Measurements from ENCODE around the gene CBY2. TPM values are rescaled to one million over a fixed set of nuclear protein-coding genes. Genes with fewer than 3 reads are reported as not detected.

The CBY2 gene
- total RNA-seq, 1 experiment from 2014 or later, result not detected

- intact Hi-C loops (cut with micrococcal nuclease), result no loop called here
- Histone ChIP-seq H2AFZ (ENCODE audit: low read depth, low read length, poor library complexity, severe bottlenecking) (no peak overlapping the region), H3K27ac (ENCODE audit: low read depth, low read length) (no peak overlapping the region), H4K20me1 (ENCODE audit: insufficient read depth) (no peaks in the 10 kb centered on the region), H3K4me3 (replicated peaks in 1 of 2; ENCODE audit: low read depth in 1 of 2, low read length in 2 of 2) (no peak overlapping the region), H3K9me2 (ENCODE audit: insufficient read depth) (no peaks in the 10 kb centered on the region), H3K9me3 (ENCODE audit: control insufficient read depth in 1 of 2, insufficient read depth in 1 of 2, low read depth in 1 of 2, low read length in 2 of 2) (no peaks in the 10 kb centered on the region), H3K4me2 (ENCODE audit: low read length) (no peak overlapping the region), H3K79me2 (ENCODE audit: insufficient read depth, low read length) (no peaks in the 10 kb centered on the region), H3K9ac (ENCODE audit: low read length) (no peak overlapping the region), H3K36me3 (ENCODE audit: control insufficient read depth in 1 of 2, insufficient read depth in 2 of 2, low read length in 2 of 2) (no peaks in the 10 kb centered on the region), H3K4me1 (ENCODE audit: control insufficient read depth in 1 of 2, insufficient read depth in 2 of 2, low read length in 2 of 2) (no peaks in the 10 kb centered on the region), H3K27me3 (ENCODE audit: insufficient read depth, low read length) (peaks cover 35% of the 10 kb centered on the region)
- no TSS peak for BruUV-seq (replicated peaks)
- no peak for ATAC-seq
- ChIA-PET POLR2A (no interaction called here), RAD21 (ENCODE audit: low non-redundant PET in 1 of 2, low total read pairs in 2 of 2, uncharacterized antibody in 2 of 2, unreplicated experiment in 2 of 2) (no interaction called here), CTCF (no interaction called here)
- TF ChIP-seq, protein P1, sequence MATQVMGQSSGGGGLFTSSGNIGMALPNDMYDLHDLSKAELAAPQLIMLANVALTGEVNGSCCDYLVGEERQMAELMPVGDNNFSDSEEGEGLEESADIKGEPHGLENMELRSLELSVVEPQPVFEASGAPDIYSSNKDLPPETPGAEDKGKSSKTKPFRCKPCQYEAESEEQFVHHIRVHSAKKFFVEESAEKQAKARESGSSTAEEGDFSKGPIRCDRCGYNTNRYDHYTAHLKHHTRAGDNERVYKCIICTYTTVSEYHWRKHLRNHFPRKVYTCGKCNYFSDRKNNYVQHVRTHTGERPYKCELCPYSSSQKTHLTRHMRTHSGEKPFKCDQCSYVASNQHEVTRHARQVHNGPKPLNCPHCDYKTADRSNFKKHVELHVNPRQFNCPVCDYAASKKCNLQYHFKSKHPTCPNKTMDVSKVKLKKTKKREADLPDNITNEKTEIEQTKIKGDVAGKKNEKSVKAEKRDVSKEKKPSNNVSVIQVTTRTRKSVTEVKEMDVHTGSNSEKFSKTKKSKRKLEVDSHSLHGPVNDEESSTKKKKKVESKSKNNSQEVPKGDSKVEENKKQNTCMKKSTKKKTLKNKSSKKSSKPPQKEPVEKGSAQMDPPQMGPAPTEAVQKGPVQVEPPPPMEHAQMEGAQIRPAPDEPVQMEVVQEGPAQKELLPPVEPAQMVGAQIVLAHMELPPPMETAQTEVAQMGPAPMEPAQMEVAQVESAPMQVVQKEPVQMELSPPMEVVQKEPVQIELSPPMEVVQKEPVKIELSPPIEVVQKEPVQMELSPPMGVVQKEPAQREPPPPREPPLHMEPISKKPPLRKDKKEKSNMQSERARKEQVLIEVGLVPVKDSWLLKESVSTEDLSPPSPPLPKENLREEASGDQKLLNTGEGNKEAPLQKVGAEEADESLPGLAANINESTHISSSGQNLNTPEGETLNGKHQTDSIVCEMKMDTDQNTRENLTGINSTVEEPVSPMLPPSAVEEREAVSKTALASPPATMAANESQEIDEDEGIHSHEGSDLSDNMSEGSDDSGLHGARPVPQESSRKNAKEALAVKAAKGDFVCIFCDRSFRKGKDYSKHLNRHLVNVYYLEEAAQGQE (IDR thresholded peaks at IDR 0.05; ENCODE audit: low read depth), result no peak
- TF ChIP-seq ZFX (IDR thresholded peaks at IDR 0.05) (no peak), EZH2phosphoT487 (IDR thresholded peaks at IDR 0.05; ENCODE audit: borderline replicate concordance) (no peak), CTCF (IDR thresholded peaks at IDR 0.05 in 2 of 3, conservative IDR thresholded peaks at IDR 0.05 in 1 of 3; ENCODE audit: borderline replicate concordance in 1 of 3, insufficient read depth in 1 of 3, low read depth in 2 of 3, low read length in 2 of 3) (no peak), ELF1 (IDR thresholded peaks at IDR 0.05; ENCODE audit: borderline replicate concordance, low read depth) (no peak), SIN3A (IDR thresholded peaks at IDR 0.05; ENCODE audit: low read depth) (no peak), CEBPB (IDR thresholded peaks at IDR 0.05; ENCODE audit: low read depth) (no peak), FOSL1 (IDR thresholded peaks at IDR 0.05; ENCODE audit: low read depth) (no peak), ZBTB33 (IDR thresholded peaks at IDR 0.05; ENCODE audit: extremely low read depth, insufficient replicate concordance, low read length) (no peak), EGR1 (IDR thresholded peaks at IDR 0.05; ENCODE audit: low read depth) (no peak), JUND (IDR thresholded peaks at IDR 0.05) (no peak), RAD21 (IDR thresholded peaks at IDR 0.05; ENCODE audit: low read depth) (no peak), MAX (IDR thresholded peaks at IDR 0.05) (no peak), CBX3 (IDR thresholded peaks at IDR 0.05; ENCODE audit: low read depth) (no peak)
- TF ChIP-seq, protein P2, sequence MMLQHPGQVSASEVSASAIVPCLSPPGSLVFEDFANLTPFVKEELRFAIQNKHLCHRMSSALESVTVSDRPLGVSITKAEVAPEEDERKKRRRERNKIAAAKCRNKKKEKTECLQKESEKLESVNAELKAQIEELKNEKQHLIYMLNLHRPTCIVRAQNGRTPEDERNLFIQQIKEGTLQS (IDR thresholded peaks at IDR 0.05), result no peak
- DNase-seq (ENCODE audit: low read depth, low spot score), result no peak
Observed at GRCh38 chr13:45688577-45688976, 13.5 kb upstream of the CBY2 start.

Measured in HCT116 (cell line).